Measurements from ENCODE around the gene FAM76A.
A peak's percentile ranks its signal among the peaks of the same experiment; 100 is the strongest.
"Not testable (repeated sequence)": the region's sequence is repeated elsewhere in the genome, so short reads cannot be mapped to it uniquely, and the experiment has no call there.

Gene FAM76A

DNA sequence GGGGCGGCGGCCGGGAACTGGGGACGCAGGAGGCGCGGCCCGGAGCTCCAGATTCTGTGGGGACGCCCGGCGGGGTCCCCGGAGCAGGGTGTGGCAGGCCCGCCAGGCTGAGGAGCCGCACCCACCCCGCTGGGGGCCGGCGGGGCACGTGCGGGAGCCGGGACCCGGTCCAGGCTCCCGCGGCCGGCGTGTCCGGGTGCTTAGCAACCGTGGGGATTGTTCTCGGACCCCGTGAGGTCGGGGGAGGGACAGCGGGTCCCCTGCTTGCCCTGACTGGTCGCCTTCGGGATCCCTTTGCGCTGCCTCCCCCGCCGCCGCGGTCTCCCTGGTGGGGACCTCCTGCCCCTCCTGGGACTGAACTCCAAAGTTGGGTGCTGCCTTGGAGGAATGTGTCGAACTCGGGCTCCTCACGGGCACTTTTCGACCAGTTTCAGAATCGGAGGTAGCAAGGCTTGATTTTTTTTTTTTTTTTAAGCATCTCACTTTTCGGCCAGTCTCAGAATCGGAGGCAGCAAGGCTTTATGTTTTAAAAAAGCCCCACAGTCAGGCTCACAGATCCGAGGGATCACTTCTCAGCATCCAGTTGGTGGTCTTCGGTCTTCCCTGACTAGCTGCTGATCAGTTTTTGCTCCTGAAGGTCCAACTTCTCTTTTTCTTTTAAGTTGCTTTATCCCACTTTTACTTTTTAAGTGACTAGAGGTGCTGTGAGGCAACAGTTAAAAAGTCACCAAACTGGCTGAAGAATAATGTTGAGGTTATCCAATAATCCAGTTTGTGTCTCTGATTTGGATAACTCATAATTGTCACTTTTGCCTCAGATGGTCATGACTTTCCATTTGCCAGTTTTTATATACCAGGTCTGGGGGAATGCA is 648 bp downstream of the FAM76A start:
- peak; percentile 49 for DNase-seq

GRCh38 chr1:27727126-27727525 is 1.4 kb downstream of the FAM76A start:
- no peak for DNase-seq

DNA sequence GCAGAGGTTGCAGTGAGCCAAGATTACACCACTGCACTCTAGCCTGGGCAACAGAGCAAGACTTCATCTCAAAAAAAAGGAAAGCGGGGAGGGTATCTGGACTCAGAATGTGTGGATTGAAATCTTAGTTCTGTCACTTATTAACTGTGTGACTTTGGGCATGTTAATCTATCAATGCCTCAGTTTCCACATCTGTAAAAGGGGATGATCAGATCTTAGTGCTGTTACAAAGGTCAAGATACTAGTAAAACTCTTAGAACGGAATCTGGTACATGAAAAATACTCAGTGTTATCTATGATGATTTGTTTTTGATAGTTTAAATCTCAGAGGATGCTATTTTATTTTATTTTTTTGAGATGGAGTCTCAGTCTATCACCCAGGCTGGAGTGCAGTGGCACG is 10.5 kb downstream of the FAM76A start:
- no peak for DNase-seq

DNA sequence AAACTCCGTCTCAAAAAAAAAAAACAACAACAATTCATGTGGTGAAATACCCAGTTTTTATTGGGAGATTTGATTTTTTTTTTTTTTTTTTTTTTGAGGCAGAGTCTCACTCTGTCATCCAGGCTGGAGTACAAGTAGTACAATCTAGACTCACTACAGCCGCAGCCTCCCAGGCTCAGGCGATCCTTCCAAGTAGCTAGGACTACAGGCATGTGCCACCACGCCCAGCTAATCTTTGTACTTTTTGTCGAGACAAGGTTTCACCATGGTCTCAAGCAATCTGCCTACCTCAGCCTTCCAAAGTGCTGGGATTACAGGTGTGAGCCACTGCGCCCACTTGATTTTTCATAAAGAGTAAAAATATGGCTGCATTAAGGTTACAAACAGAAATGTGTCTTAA is 15.4 kb downstream of the FAM76A start:
- DNase-seq = no peak

DNA sequence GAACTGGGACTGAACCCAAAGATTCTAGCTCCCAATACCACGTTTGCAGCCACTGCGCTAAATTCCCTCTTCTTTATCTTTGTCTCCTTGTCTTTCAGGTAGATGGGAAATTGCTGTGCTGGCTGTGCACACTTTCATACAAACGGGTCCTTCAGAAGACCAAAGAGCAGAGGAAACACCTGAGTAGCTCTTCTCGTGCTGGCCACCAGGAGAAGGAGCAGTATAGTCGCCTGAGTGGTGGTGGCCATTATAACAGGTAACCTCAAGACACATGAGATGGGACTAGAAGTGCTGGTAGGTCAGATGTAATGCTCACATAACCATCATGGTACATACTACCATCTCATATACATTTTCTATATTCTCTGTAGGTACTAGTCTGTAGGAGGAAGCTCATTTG is 18.8 kb downstream of the FAM76A start:
- no peak for DNase-seq

- no peak for DNase-seq
Observed at GRCh38 chr1:27745466-27745865, 19.7 kb downstream of the FAM76A start.

- DNase-seq = no peak
Observed at GRCh38 chr1:27752360-27752759, 26.6 kb downstream of the FAM76A start.

- DNase-seq = no peak
Observed at GRCh38 chr1:27755286-27755685, 29.5 kb downstream of the FAM76A start.

DNA sequence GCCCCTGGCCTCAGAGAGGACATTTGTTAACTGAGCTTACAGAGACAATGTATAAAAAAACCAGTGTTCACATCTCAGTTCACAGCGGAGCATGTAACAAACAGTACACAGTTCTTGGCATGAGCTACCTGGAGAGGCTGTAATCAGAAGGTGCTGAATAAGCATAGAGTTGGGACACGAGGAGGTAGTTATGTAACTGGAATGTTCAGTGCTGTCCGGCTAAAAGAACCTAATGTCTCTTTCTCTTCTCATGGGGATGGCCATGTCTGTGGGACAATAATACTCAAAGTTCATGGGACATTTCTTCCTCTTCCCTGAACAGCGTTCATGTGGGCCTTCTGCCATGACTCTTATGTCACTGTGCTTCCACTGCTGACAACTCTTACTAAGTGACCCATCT is 30.1 kb downstream of the FAM76A start:
- DNase-seq = no peak

DNA sequence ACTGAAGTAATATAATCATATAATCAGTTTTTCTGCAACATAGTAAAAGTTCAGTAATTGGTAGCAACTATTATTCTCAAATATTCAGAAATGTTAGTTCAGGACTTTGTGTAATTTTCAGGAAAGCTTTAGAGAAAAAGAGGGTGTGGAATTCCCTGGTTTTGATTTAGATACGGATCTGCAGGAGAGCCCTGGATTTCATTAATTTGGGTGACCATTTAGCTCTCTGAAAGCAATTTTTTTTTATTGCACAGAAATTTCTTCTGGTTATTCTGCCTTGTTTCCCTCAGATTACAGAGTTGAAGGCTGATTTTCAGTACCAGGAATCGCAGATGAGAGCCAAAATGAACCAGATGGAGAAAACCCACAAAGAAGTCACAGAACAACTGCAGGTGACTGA is 33.5 kb downstream of the FAM76A start:
- DNase-seq = no peak

DNA sequence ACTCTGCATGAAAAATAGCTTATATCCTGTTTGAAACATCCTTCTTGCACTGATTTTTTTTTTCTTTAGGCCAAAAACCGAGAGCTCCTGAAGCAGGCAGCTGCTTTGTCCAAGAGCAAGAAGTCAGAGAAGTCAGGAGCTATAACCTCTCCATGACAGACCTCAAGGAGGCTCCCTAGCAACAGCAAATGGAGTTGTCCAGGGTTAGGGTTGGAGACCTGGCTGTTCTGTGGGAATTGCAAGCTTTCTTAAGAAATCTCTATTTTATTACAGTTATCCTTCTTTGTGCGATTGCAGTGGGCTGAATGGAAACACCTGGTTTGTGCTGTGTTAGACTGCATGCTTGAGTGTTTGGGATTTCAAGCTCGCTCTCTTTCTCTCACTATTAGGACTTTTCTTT is 34.7 kb downstream of the FAM76A start:
- no peak for DNase-seq

DNA sequence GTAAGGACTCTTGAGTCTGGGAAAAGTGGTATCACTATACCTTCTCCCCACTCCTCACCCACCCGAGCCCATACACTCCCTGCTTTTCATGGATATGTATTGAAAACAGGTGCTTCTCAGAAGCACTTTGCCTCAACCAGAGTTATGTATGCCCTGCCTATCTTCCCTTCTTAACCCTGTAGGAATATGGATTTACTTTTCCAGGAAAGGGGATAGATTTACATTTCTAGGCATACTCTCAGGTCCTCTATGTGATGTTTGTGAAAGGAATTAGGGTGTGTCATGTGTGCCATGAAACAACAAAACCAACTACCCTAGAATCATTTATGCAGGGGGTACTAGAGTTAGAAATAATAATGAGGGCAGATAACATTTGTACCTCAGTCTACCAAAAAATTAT is 36.3 kb downstream of the FAM76A start:
- no peak for DNase-seq

DNA sequence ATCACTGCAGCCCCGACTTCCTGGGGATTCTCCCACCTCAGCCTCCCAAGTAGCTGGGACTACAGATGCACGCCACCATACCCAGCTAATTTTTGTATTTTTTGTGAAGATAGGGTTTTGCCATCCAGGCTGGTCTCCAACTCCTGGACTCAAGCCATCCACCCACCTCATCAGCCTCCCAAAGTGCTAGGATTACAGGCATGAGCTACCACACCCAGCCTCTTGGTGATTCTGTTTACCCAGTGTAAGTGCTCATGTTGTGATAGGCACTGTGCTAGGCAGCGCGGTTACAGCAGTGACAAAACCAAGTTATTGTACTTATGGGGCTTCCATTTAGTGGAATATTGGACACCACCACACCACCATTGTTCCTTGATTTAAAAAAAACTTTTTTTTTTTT is 37.6 kb downstream of the FAM76A start:
- DNase-seq = no peak

DNA sequence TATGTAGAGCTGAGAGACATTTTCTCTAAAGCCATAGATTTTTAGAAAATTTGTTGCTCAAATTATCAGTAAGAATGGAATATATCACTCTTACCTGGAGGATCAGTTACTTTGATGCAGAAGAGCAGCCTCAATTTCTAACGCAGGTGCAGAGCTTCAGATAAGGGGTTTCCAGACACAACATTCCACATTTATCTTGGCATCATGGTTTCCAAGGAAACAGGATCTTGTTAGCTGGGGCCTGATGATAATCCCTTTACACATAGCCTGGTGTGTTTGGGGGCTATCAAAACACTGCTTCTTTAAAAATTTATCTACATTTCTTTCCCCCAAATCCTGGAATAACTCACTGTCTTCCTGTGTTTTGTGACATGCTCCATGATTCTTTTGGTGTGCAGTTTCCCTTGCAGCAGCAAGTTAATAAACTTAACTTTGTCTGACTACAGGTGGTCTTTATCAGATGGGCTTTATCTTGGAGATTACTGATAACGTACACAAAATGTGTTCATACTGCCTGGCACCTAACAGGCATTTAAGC is 44.6 kb downstream of the FAM76A start:
- no peak for DNase-seq

- no peak for DNase-seq
Observed at GRCh38 chr1:27772036-27772931, 46.5 kb downstream of the FAM76A start.

- peak; percentile 99 for DNase-seq
Observed at GRCh38 chr1:27772932-27773825, 47.4 kb downstream of the FAM76A start, which contains the start of gene STX12. TSS of gene STX12 (plus strand) at chr1:27773219. CDS start at chr1:27773308, 89 bp downstream.

GRCh38 chr1:27773826-27774445 is 48.2 kb downstream of the FAM76A start:
- no peak for DNase-seq

DNA sequence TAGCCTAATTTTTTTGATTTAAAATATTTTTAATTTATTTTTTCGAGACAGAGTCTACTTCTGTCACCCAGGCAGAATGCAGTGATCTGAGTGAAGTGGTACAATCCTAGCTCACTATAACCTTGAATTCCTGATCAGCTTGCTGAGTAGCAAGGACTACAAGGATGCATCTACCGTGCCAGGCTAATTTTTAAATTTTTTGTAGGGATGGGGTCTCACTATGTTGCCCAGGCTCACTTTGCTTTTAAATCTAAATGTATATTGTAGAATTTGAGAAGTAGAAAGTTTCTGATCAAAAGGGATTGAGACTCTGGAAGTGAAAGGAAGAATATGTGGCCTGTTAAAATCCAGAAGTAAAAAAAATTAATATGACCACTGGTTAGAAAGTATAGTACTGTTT is 48.9 kb downstream of the FAM76A start:
- DNase-seq = no peak

DNA sequence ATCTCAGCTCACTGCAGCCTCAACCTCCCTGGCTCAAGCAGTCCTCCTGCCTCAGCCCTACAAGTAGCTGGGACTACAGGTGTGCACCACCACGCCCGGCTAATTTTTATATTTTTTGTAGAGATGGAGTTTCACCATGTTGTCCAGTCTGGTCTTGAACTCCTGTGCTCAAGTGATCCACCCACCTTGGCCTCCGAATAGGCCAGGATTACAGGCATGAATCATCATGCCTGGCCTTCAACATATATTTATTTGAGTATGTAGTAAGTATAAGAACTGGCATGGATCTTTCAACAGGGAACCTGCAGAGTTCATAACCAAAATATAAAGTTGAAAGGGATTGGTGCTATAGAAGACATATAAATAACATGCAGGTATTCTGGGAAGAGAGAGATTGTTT is 49.6 kb downstream of the FAM76A start:
- not testable (repeated sequence) for DNase-seq

- DNase-seq = not testable (repeated sequence)
Observed at GRCh38 chr1:27776276-27776675, 50.5 kb downstream of the FAM76A start.

DNA sequence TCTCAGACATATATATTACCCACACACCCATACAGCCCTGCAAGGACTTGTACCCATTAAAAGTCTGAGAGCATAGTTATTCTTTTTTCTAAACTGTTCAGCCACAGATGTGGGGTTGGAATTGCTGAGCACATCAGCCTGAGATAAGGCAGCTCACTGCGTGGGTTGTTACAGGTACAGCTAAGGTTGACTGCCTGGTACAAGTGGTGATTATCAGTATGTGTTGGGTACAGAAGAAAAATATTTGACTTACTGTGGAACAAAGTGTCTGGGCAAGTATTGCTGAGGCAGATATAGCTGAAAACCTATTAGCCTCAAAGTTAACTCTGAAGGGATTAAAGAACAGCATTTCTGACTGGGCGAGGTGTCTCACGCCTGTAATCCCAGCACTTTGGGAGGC is 52.3 kb downstream of the FAM76A start:
- DNase-seq = no peak

DNA sequence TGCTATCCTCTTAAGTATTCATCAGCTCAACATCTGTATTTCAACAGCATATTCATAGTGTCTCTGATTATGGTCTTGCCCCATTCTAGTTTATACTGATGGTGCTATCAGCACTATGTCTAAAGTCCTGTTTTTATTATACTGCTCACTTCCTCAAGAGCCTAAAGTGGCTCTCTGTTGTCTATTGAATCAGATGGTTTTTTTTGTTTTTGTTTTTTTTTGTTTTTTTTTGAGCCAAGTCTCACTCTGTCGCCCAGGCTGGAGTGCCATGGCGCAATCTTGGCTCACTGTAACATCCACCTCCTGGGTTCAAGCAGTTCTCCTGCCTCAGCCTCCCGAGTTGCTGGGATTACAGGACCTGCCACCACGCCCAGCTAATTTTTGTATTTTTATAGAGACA is 53.4 kb downstream of the FAM76A start:
- no peak for DNase-seq

Data from activated naive CD4-positive, alpha-beta T cell treated with Interleukin-2 at 50 U/mL for 16 hours (primary cell).